H9 (cell line): ENCODE measurements around the gene USP35. TPM values are rescaled to one million over a fixed set of nuclear protein-coding genes. Genes with fewer than 3 reads are reported as not detected.

Source experiments
- DNase-seq: peaks from one replicate; pipeline ENCODE4 v3.0.0-alpha.2; 2017
- H2AFZ ChIP-seq: one replicate; pipeline ENCODE4 v1.6.1; 2013; ENCODE audit warnings: mild to moderate bottlenecking, low read length, control low read depth, moderate library complexity
- H2AK5ac ChIP-seq: 2 replicates; pipeline ENCODE4 v1.6.1; 2013; ENCODE audit warnings: low read length, control low read depth, mixed read lengths; ENCODE audit not compliant: insufficient read length
- H2BK120ac ChIP-seq: one replicate; pipeline ENCODE4 v1.6.1; 2013; ENCODE audit warnings: low read depth, mild to moderate bottlenecking, low read length, control low read depth, inconsistent platforms; ENCODE audit not compliant: poor library complexity, severe bottlenecking
- H2BK12ac ChIP-seq: 2 replicates; pipeline ENCODE4 v1.6.1; 2013; ENCODE audit warnings: low read length, control low read depth, mixed read lengths, low read depth; ENCODE audit not compliant: insufficient read length
- H2BK15ac ChIP-seq: 2 replicates; pipeline ENCODE4 v1.6.1; 2013; ENCODE audit warnings: low read depth, low read length, control low read depth
- H2BK20ac ChIP-seq: one replicate; pipeline ENCODE4 v1.6.1; 2013; ENCODE audit warnings: low read depth, mild to moderate bottlenecking, low read length, control low read depth, inconsistent platforms; ENCODE audit not compliant: poor library complexity, severe bottlenecking
- H2BK5ac ChIP-seq: 2 replicates; pipeline ENCODE4 v1.6.1; 2013; ENCODE audit warnings: low read length, control low read depth, mixed read lengths; ENCODE audit not compliant: insufficient read length
- H3K14ac ChIP-seq: 2 replicates; pipeline ENCODE4 v1.6.1; 2013; ENCODE audit warnings: low read length, control low read depth; ENCODE audit not compliant: insufficient read depth
- H3K18ac ChIP-seq: 2 replicates; pipeline ENCODE4 v1.6.1; 2013; ENCODE audit warnings: low read depth, mild to moderate bottlenecking, mixed read lengths, low read length, control low read depth; ENCODE audit not compliant: insufficient read length
- H3K23ac ChIP-seq: 2 replicates; pipeline ENCODE4 v1.6.1; 2013; ENCODE audit warnings: low read length, control low read depth, mixed read lengths, low read depth; ENCODE audit not compliant: insufficient read length
- H3K23me2 ChIP-seq: 2 replicates; pipeline ENCODE4 v1.6.1; 2013; ENCODE audit warnings: low read depth, mild to moderate bottlenecking, mixed read lengths, low read length, control low read depth; ENCODE audit not compliant: insufficient read length, poor library complexity, severe bottlenecking
- H3K27ac ChIP-seq: 2 replicates; pipeline ENCODE4 v1.5.1; 2013; ENCODE audit warnings: low read length, control low read depth, mixed read lengths, low read depth; ENCODE audit not compliant: insufficient read length
- H3K27me3 ChIP-seq: 2 replicates; pipeline ENCODE4 v1.6.1; 2013; ENCODE audit warnings: low read length, control low read depth, inconsistent platforms; ENCODE audit not compliant: insufficient read depth
- H3K4ac ChIP-seq: 2 replicates; pipeline ENCODE4 v1.6.1; 2013; ENCODE audit warnings: low read depth, mild to moderate bottlenecking, control low read depth, inconsistent platforms, low read length, moderate library complexity
- H3K4me1 ChIP-seq: 2 replicates; pipeline ENCODE4 v1.6.1; 2013; ENCODE audit warnings: low read length, control low read depth, inconsistent platforms; ENCODE audit not compliant: insufficient read depth
- H3K4me2 ChIP-seq: 2 replicates; pipeline ENCODE4 v1.6.1; 2013; ENCODE audit warnings: low read length, control low read depth, mixed read lengths; ENCODE audit not compliant: insufficient read length, insufficient read depth
- H3K56ac ChIP-seq: 2 replicates; pipeline ENCODE4 v1.6.1; 2013; ENCODE audit warnings: low read depth, mild to moderate bottlenecking, mixed read lengths, low read length, control low read depth; ENCODE audit not compliant: insufficient read length
- H3K79me1 ChIP-seq: 2 replicates; pipeline ENCODE4 v1.6.1; 2013; ENCODE audit warnings: low read depth, mild to moderate bottlenecking, moderate library complexity, low read length, control low read depth, inconsistent platforms; ENCODE audit not compliant: insufficient read depth, poor library complexity, severe bottlenecking
- H3K79me2 ChIP-seq: 2 replicates; pipeline ENCODE4 v1.6.1; 2013; ENCODE audit warnings: low read length, control low read depth, inconsistent platforms; ENCODE audit not compliant: insufficient read depth
- H3K9ac ChIP-seq: 2 replicates; pipeline ENCODE4 v1.6.1; 2013; ENCODE audit warnings: low read length, control low read depth, mixed read lengths; ENCODE audit not compliant: insufficient read length; ENCODE audit errors: extremely low read depth
- H3K9me3 ChIP-seq: one replicate; pipeline ENCODE4 v1.6.1; 2013; ENCODE audit warnings: low read depth, low read length, inconsistent platforms; ENCODE audit not compliant: control insufficient read depth
- H3T11ph ChIP-seq: one replicate; pipeline ENCODE4 v1.6.1; 2013; ENCODE audit warnings: mild to moderate bottlenecking, low read length, control low read depth, inconsistent platforms
- H4K20me1 ChIP-seq: one replicate; pipeline ENCODE4 v1.6.1; 2013; ENCODE audit not compliant: control insufficient read depth, insufficient read length, insufficient read depth
- H4K5ac ChIP-seq: 2 replicates; pipeline ENCODE4 v1.6.1; 2013; ENCODE audit warnings: low read depth, mild to moderate bottlenecking, mixed read lengths, low read length, control low read depth; ENCODE audit not compliant: insufficient read length
- H4K8ac ChIP-seq: replicated peaks from 2 replicates; pipeline ENCODE4 v1.6.1; 2013; ENCODE audit warnings: low read length, control low read depth, mixed read lengths, low read depth; ENCODE audit not compliant: insufficient read length
- H4K91ac ChIP-seq: 2 replicates; pipeline ENCODE4 v1.6.1; 2013; ENCODE audit warnings: low read depth, mild to moderate bottlenecking, moderate library complexity, mixed read lengths, low read length, control low read depth; ENCODE audit not compliant: insufficient read length
- H3K27ac Mint-ChIP-seq, 3 experiments: 2 replicates in 2 of 3; 3 replicates in 1 of 3; pipeline ENCODE4 v1.8.0; 2020 to 2021; ENCODE audit warnings: mixed read lengths in 3 of 3, mild to moderate bottlenecking in 1 of 3, moderate library complexity in 1 of 3
- H3K27me3 Mint-ChIP-seq: 2 replicates; pipeline ENCODE4 v1.8.0; 2021; ENCODE audit warnings: low read depth, mild to moderate bottlenecking, moderate library complexity, mixed read lengths
- H3K36me3 Mint-ChIP-seq, 3 experiments: 2 replicates in 2 of 3; 3 replicates in 1 of 3; pipeline ENCODE4 v1.8.0; 2020 to 2021; ENCODE audit warnings: low read depth in 3 of 3, mixed read lengths in 3 of 3; ENCODE audit not compliant: insufficient read depth in 1 of 3
- H3K4me1 Mint-ChIP-seq, 2 experiments: 2 replicates each; pipeline ENCODE4 v1.8.0; 2020; ENCODE audit warnings: mixed read lengths in 2 of 2
- H3K4me3 Mint-ChIP-seq, 2 experiments: 2 replicates in 1 of 2; 3 replicates in 1 of 2; pipeline ENCODE4 v1.8.0; 2020 to 2021; ENCODE audit warnings: mild to moderate bottlenecking in 2 of 2, mixed read lengths in 2 of 2, moderate library complexity in 1 of 2
- H3K9me3 Mint-ChIP-seq, 2 experiments: 2 replicates in 1 of 2; 3 replicates in 1 of 2; pipeline ENCODE4 v1.8.0; 2020; ENCODE audit warnings: mild to moderate bottlenecking in 2 of 2, mixed read lengths in 2 of 2, moderate library complexity in 1 of 2
- WGBS: extraction: QIAGEN DNeasy Blood & Tissue Kit; methylation state at CpG from one replicate; pipeline ENCODE4 v1.1.7; 2013; ENCODE audit warnings: missing lambda C conversion rate, low lambda C conversion rate, mixed read lengths; ENCODE audit not compliant: insufficient read length; ENCODE audit errors: extremely low coverage; 5-methylcytosine and 5-hydroxymethylcytosine counted together
- total RNA-seq: library from RNA; stranded (reverse); gene quantifications from 2 replicates; pipeline ENCODE4 v1.2.1, GENCODE V29; 2021
- TF ChIP-seq, protein P1 (sequence below): fragments of 200-600 bp; sonication (generic); conservative IDR thresholded peaks from 3 replicates; pipeline ENCODE4 v1.8.0; 2021; ENCODE audit warnings: antibody characterized with exemption, mild to moderate bottlenecking

USP35 gene
- total RNA-seq, 1 experiment from 2014 or later, result 6.8 TPM

GRCh38 chr11:78244546-78245255 lies 56.0 kb downstream of the USP35 start:
- Histone ChIP-seq H4K8ac (no peak overlapping the region), H3K9ac (no peak overlapping the region), H3K4me2 (no peak overlapping the region), H2BK15ac (no peak overlapping the region), H3K9me3 (no peaks in the 10 kb centered on the region), H3K23me2 (no peaks in the 10 kb centered on the region), H2AK5ac (no peak overlapping the region), H4K5ac (no peak overlapping the region), H2AFZ (no peak overlapping the region), H3K79me2 (no peaks in the 10 kb centered on the region), H3K4ac (no peak overlapping the region), H2BK12ac (no peak overlapping the region), H3K79me1 (no peaks in the 10 kb centered on the region), H3T11ph (no peak overlapping the region), H3K27me3 (no peaks in the 10 kb centered on the region), H4K20me1 (no peaks in the 10 kb centered on the region), H3K14ac (no peak overlapping the region), H2BK20ac (no peak overlapping the region), H3K27ac (no peak overlapping the region), H3K18ac (no peak overlapping the region), H3K23ac (no peak overlapping the region), H3K4me1 (no peaks in the 10 kb centered on the region), H4K91ac (no peak overlapping the region), H3K56ac (no peak overlapping the region), H2BK120ac (no peak overlapping the region), H2BK5ac (no peak overlapping the region)
- H3K27ac Mint-ChIP-seq, result no peak overlapping the region
- peaks cover 0 to 15% (median 2%) of the 10 kb centered on the region in 3 experiments; a peak in 4 of 7 replicates for H3K36me3 Mint-ChIP-seq
- no peak overlapping the region for H3K4me3 Mint-ChIP-seq
- H3K9me3 Mint-ChIP-seq, result peaks cover 0 to 7% of the 10 kb centered on the region in 2 experiments; a peak in 3 of 5 replicates
- H3K27me3 Mint-ChIP-seq, result no peaks in the 10 kb centered on the region
- H3K4me1 Mint-ChIP-seq, result no peaks in the 10 kb centered on the region
- WGBS, result no CpG with 5 or more reads among the region's 4 CpGs
- no peak for DNase-seq
- TF ChIP-seq, protein P1, sequence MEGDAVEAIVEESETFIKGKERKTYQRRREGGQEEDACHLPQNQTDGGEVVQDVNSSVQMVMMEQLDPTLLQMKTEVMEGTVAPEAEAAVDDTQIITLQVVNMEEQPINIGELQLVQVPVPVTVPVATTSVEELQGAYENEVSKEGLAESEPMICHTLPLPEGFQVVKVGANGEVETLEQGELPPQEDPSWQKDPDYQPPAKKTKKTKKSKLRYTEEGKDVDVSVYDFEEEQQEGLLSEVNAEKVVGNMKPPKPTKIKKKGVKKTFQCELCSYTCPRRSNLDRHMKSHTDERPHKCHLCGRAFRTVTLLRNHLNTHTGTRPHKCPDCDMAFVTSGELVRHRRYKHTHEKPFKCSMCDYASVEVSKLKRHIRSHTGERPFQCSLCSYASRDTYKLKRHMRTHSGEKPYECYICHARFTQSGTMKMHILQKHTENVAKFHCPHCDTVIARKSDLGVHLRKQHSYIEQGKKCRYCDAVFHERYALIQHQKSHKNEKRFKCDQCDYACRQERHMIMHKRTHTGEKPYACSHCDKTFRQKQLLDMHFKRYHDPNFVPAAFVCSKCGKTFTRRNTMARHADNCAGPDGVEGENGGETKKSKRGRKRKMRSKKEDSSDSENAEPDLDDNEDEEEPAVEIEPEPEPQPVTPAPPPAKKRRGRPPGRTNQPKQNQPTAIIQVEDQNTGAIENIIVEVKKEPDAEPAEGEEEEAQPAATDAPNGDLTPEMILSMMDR, result no peak
